Smooth muscle cell (in vitro differentiated cells): Measurements from ENCODE around the gene SLC25A29. TPM values are rescaled to one million over a fixed set of nuclear protein-coding genes. Genes with fewer than 3 reads are reported as not detected.
"Not testable (repeated sequence)": the region's sequence is repeated elsewhere in the genome, so short reads cannot be mapped to it uniquely, and the experiment has no call there.

ENCODE experiments used
- DNase-seq: peaks from one replicate; lab custom pipeline; 2025; ENCODE audit not compliant: unreplicated experiment; lab: John Stamatoyannopoulos, UW
- H2AFZ ChIP-seq: fragments of 200-600 bp; sonication (generic); 2 replicates; pipeline ENCODE4 v1.6.0; 2016; ENCODE audit warnings: antibody characterized with exemption, low read depth, mild to moderate bottlenecking
- H3F3A ChIP-seq: fragments of 200-600 bp; sonication (generic); 2 replicates; pipeline ENCODE4 v1.6.0; 2017; ENCODE audit warnings: antibody characterized with exemption, low read depth
- H3K27ac ChIP-seq: fragments of 200-600 bp; sonication (generic); 2 replicates; pipeline ENCODE4 v1.5.1; 2016; ENCODE audit warnings: low read depth, mild to moderate bottlenecking
- H3K27me3 ChIP-seq: fragments of 200-600 bp; sonication (generic); 2 replicates; pipeline ENCODE4 v1.6.1; 2016; ENCODE audit warnings: low read depth, mild to moderate bottlenecking
- H3K36me3 ChIP-seq: fragments of 200-600 bp; sonication (generic); 2 replicates; pipeline ENCODE4 v1.5.1; 2016; ENCODE audit warnings: low read depth
- H3K4me1 ChIP-seq: fragments of 200-600 bp; sonication (generic); 2 replicates; pipeline ENCODE4 v1.5.1; 2016; ENCODE audit warnings: low read depth
- H3K4me2 ChIP-seq: fragments of 200-600 bp; sonication (generic); 2 replicates; pipeline ENCODE4 v1.6.0; 2016; ENCODE audit warnings: mild to moderate bottlenecking
- H3K4me3 ChIP-seq: fragments of 200-600 bp; sonication (generic); 2 replicates; pipeline ENCODE4 v1.5.1; 2016; ENCODE audit warnings: mild to moderate bottlenecking
- H3K79me2 ChIP-seq: fragments of 200-600 bp; sonication (generic); 2 replicates; pipeline ENCODE4 v1.6.0; 2016; ENCODE audit warnings: low read depth, mild to moderate bottlenecking
- H3K9ac ChIP-seq: fragments of 200-600 bp; sonication (generic); 2 replicates; pipeline ENCODE4 v1.6.0; 2016; ENCODE audit warnings: low read depth
- H3K9me3 ChIP-seq: fragments of 200-600 bp; sonication (generic); replicated peaks from 2 replicates; pipeline ENCODE4 v1.5.1; 2016; ENCODE audit warnings: low read depth
- H4K20me1 ChIP-seq: fragments of 200-600 bp; sonication (generic); 2 replicates; pipeline ENCODE4 v1.6.0; 2016; ENCODE audit warnings: low read depth
- WGBS: methylation state at CpG from one replicate; pipeline ENCODE4 v1.1.7; 2016; ENCODE audit warnings: low lambda C conversion rate; 5-methylcytosine and 5-hydroxymethylcytosine counted together
- polyA plus RNA-seq: library from polyadenylated mRNA; unstranded; fragments of >200 nt; fragmentation: Nextera tagmentation; extraction: Ambion mirVana; gene quantifications from 2 replicates; pipeline ENCODE4 v1.2.1, GENCODE V29; 2016
- total RNA-seq: library from RNA; depleted of rRNA; stranded (reverse); fragments of >200 nt; gene quantifications from 2 replicates; pipeline ENCODE4 v1.2.3, GENCODE V29; 2014
- TF ChIP-seq, protein P1 (sequence below): fragments of 200-600 bp; sonication (generic); IDR thresholded peaks from 2 replicates; pipeline ENCODE4 v1.5.1; 2017; ENCODE audit warnings: borderline replicate concordance, mild to moderate bottlenecking, antibody characterized with exemption; ENCODE audit not compliant: insufficient read depth, poor library complexity, severe bottlenecking

Gene SLC25A29
- total and polyA plus RNA-seq, 2 experiments from 2014 or later: 27.5 to 31.8 TPM

DNA sequence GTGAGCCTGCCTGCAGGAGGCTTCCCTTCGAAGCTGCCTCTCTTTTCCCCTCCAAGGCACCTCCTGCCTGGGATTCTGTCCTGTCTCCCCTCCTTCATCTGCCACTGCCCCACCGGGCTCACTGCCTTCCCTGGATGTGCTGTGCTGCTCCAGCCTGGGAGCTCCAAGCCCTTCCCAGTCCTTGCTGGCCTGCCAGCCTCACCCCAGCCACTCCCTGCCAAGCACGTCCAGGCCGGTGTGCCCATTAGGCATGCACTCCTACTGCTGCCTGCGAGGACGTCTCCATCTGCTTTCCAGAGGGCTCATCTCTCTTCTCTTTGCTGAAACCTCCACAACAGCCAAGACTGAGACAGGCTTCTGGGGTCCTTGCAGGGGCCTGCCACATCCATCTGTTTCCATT lies 8.5 kb upstream of the SLC25A29 start:
- H3K27ac ChIP-seq: no peak overlapping the region
- H3K4me2 ChIP-seq: no peak overlapping the region
- TF ChIP-seq, protein P1, sequence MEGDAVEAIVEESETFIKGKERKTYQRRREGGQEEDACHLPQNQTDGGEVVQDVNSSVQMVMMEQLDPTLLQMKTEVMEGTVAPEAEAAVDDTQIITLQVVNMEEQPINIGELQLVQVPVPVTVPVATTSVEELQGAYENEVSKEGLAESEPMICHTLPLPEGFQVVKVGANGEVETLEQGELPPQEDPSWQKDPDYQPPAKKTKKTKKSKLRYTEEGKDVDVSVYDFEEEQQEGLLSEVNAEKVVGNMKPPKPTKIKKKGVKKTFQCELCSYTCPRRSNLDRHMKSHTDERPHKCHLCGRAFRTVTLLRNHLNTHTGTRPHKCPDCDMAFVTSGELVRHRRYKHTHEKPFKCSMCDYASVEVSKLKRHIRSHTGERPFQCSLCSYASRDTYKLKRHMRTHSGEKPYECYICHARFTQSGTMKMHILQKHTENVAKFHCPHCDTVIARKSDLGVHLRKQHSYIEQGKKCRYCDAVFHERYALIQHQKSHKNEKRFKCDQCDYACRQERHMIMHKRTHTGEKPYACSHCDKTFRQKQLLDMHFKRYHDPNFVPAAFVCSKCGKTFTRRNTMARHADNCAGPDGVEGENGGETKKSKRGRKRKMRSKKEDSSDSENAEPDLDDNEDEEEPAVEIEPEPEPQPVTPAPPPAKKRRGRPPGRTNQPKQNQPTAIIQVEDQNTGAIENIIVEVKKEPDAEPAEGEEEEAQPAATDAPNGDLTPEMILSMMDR: no peak
- no peaks in the 10 kb centered on the region for H3K36me3 ChIP-seq
- H3K27me3 ChIP-seq: no peaks in the 10 kb centered on the region
- DNase-seq: no peak
- H2AFZ ChIP-seq: no peak overlapping the region
- H3K4me1 ChIP-seq: peaks cover 12% of the 10 kb centered on the region
- no peak overlapping the region for H3K4me3 ChIP-seq
- no peaks in the 10 kb centered on the region for H3K79me2 ChIP-seq
- no peaks in the 10 kb centered on the region for H4K20me1 ChIP-seq
- H3K9me3 ChIP-seq: no peaks in the 10 kb centered on the region
- H3F3A ChIP-seq: no peaks in the 10 kb centered on the region
- no peak overlapping the region for H3K9ac ChIP-seq
- 96% methylated on average over 6 of the region's 6 CpGs for WGBS

DNA sequence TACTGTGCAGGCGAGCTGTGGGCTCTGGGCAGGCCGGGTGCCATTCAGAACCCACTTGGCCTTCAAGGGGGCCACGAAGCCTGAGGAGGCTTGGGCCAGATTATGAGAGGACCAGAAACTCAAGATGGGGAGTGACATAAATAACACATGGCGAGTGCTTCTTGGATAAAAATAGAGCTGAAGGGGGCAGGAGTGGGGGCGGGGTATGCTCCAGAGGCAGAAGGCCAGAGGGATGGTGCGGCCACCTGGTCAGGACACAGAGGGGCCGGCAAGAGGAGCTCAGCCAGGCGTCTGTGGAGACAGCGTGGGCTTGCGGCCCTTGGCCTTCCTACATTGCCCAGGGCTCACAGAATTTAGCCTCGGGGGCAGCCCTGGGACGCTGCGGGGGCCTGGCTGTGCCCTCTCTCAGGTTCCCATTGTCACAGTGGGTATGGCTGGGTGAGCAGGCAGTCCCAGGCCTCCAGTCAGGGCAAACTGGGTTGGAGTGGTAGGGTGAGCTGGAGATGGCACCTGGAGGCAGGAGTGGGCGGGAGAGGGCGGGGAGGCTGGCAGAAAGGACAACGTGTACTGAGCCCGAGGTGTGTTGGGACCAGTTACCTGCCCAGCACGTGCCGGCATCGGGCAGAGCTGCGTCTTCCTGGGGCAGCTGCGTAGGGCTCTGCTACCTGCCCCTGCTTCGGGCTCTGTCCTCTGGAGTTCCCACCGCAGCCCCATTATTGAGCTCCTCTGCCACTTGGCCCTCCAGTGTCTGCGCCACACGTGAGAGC lies 7.4 kb upstream of the SLC25A29 start:
- Histone ChIP-seq H2AFZ (no peak overlapping the region), H4K20me1 (no peaks in the 10 kb centered on the region), H3K9ac (no peak overlapping the region), H3K79me2 (no peaks in the 10 kb centered on the region), H3K36me3 (no peaks in the 10 kb centered on the region), H3K27me3 (no peaks in the 10 kb centered on the region), H3F3A (no peaks in the 10 kb centered on the region), H3K4me1 (peaks cover 12% of the 10 kb centered on the region), H3K9me3 (no peaks in the 10 kb centered on the region), H3K4me2 (no peak overlapping the region), H3K4me3 (no peak overlapping the region), H3K27ac (no peak overlapping the region)
- TF ChIP-seq, protein P1: no peak
- 92% methylated on average over 26 of the region's 26 CpGs for whole genome bisulfite sequencing
- DNase-seq: no peak

DNA sequence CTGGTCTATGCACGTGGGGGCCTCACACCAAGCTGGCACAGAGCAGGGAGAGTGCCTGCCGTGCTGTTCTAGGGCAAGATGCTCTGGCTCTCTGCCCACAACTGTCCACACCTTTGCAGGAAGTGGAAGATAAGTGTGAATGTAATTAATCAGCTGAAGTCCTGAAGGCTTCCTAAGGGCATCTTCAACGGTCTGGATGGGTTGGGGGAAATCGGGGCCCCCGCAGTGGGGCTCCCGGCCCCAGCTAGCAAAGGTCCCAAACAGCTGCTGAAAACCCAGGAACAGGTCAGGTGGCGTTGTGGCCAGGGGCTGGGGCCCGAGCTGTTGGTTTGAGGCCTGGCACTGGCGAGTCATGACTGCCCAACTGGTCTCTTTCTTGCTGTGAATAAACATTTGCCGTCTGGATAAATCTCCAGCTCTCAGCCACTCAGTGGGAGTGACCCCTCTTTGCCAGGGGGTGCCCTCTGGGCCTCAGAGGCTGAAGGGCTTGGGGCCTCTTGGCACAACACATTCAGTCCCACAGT lies 6.7 kb upstream of the SLC25A29 start:
- H3K4me3 ChIP-seq: no peak overlapping the region
- no peak overlapping the region for H2AFZ ChIP-seq
- peaks cover 7% of the 10 kb centered on the region for H3K4me1 ChIP-seq
- TF ChIP-seq, protein P1: no peak
- WGBS: 80% methylated on average over 10 of the region's 10 CpGs
- H3K79me2 ChIP-seq: no peaks in the 10 kb centered on the region
- H4K20me1 ChIP-seq: peaks cover 3% of the 10 kb centered on the region
- H3K9me3 ChIP-seq: no peaks in the 10 kb centered on the region
- no peaks in the 10 kb centered on the region for H3K36me3 ChIP-seq
- no peak overlapping the region for H3K9ac ChIP-seq
- H3F3A ChIP-seq: no peaks in the 10 kb centered on the region
- no peak overlapping the region for H3K27ac ChIP-seq
- H3K4me2 ChIP-seq: no peak overlapping the region
- H3K27me3 ChIP-seq: no peaks in the 10 kb centered on the region
- DNase-seq: no peak

DNA sequence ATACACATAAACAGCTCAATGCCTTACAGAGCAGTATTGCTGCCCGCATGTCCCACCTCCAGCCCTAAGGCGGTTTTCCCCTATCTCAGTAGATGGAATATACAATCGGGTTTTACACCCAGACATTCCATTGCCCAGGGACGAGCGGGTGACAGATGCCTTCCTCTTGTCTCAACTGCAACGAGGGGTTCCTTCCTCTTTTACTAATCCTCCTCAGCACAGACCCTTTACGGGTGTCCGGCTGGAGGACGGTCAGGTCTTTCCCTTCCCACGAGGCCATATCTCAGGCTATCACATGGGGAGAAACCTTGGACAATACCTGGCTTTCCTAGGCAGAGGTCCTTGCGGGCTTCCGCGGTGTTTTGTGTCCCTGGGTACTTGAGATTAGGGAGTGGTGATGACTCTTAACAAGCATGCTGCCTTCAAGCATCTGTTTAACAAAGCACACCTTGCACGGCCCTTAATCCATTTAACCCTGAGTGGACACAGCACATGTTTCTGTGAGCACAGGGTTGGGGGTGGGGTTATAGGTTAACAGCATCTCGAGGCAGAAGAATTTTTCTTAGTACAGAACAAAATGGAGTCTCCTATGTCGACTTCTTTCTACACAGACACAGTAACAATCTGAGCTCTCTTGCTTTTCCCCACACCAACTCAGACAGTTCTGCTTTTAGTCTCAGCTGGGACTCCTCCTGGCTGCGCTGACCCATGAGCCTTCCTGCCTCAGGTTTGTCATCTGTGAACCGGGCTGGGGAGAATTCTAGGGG lies 6.0 kb upstream of the SLC25A29 start:
- H3K79me2 ChIP-seq, H3K27me3 ChIP-seq, H3K9me3 ChIP-seq, H2AFZ ChIP-seq, H4K20me1 ChIP-seq, H3K27ac ChIP-seq, H3F3A ChIP-seq, H3K4me3 ChIP-seq, H3K4me1 ChIP-seq, H3K9ac ChIP-seq, H3K4me2 ChIP-seq, DNase-seq, H3K36me3 ChIP-seq: not testable (repeated sequence)
- 55% methylated on average over 18 of the region's 18 CpGs for WGBS
